GM10248 (cell line): ENCODE results near the gene KLK1.
A peak's percentile ranks its signal among the peaks of the same experiment; 100 is the strongest.
"Not testable (repeated sequence)": the region's sequence is repeated elsewhere in the genome, so short reads cannot be mapped to it uniquely, and the experiment has no call there.

Source experiments
- CTCF ChIA-PET: fragments of 300-600 bp; sonication (Branson Sonifier 250); formaldehyde crosslinking; extraction: SDS; loops from one replicate; lab custom pipeline; 2021; ENCODE audit warnings: antibody characterized with exemption; lab: Yijun Ruan, JAX
- POLR2A ChIA-PET: fragments of 350-650 bp; sonication (Branson Sonifier 250); formaldehyde crosslinking; extraction: SDS; loops from one replicate; lab custom pipeline; 2020; ENCODE audit warnings: antibody characterized with exemption; lab: Yijun Ruan, JAX
- DNase-seq: peaks from one replicate; pipeline ENCODE4 v3.0.0; 2012; ENCODE audit errors: extremely low spot score
- TF ChIP-seq, protein P1 (sequence below): IDR thresholded peaks from 2 replicates; pipeline ENCODE4 v1.5.1; 2012; ENCODE audit warnings: mild to moderate bottlenecking, low read depth; ENCODE audit errors: extremely low read depth, missing control alignments, control extremely low read depth

The KLK1 gene

DNA sequence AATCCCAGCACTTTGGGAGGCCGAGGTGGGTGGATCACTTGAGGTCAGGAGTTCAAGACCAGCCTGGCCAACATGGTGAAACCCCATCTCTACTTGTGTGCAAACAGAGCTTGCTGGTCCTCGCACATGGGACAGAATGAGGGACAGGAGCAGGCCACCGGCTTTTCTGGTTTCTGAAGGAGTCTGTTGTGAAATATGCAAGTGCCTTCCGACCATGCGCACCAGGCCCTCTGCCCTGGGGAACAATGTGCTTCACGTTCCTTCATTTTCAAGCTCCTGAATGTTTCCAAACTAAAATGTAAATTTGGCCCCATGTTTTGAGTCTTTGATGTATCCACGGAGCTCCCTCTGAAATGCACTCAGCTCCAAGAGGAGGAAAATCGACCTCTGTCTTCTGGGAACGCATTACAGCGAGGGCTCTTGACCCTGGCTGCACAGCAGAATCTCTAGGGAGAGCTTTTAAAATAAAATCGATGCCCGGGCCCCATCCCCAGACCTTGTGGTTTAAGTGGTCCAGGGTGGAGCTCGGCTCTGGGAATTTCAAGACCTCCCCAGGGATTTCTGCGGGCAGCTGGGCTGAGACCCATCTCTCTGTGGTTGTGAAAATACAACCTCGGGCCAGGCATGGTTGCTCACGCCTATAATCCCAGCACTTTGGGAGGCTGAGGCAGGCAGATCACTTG is 42.7 kb downstream of the KLK1 start:
- DNase-seq, result no peak
- CTCF ChIA-PET, result interaction anchor here (0.6 to 3.0 kb wide), 7 partner anchors 13 to 424 kb away, joined by 3 to 12 read pairs (median 4); no protein-coding TSS in a partner anchor
- POLR2A ChIA-PET, result interaction anchor here (0.5 kb wide), 1 partner anchor 242 kb away, joined by 4 read pairs; no protein-coding TSS in a partner anchor
- TF ChIP-seq, protein P1, sequence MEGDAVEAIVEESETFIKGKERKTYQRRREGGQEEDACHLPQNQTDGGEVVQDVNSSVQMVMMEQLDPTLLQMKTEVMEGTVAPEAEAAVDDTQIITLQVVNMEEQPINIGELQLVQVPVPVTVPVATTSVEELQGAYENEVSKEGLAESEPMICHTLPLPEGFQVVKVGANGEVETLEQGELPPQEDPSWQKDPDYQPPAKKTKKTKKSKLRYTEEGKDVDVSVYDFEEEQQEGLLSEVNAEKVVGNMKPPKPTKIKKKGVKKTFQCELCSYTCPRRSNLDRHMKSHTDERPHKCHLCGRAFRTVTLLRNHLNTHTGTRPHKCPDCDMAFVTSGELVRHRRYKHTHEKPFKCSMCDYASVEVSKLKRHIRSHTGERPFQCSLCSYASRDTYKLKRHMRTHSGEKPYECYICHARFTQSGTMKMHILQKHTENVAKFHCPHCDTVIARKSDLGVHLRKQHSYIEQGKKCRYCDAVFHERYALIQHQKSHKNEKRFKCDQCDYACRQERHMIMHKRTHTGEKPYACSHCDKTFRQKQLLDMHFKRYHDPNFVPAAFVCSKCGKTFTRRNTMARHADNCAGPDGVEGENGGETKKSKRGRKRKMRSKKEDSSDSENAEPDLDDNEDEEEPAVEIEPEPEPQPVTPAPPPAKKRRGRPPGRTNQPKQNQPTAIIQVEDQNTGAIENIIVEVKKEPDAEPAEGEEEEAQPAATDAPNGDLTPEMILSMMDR, result no peak

DNA sequence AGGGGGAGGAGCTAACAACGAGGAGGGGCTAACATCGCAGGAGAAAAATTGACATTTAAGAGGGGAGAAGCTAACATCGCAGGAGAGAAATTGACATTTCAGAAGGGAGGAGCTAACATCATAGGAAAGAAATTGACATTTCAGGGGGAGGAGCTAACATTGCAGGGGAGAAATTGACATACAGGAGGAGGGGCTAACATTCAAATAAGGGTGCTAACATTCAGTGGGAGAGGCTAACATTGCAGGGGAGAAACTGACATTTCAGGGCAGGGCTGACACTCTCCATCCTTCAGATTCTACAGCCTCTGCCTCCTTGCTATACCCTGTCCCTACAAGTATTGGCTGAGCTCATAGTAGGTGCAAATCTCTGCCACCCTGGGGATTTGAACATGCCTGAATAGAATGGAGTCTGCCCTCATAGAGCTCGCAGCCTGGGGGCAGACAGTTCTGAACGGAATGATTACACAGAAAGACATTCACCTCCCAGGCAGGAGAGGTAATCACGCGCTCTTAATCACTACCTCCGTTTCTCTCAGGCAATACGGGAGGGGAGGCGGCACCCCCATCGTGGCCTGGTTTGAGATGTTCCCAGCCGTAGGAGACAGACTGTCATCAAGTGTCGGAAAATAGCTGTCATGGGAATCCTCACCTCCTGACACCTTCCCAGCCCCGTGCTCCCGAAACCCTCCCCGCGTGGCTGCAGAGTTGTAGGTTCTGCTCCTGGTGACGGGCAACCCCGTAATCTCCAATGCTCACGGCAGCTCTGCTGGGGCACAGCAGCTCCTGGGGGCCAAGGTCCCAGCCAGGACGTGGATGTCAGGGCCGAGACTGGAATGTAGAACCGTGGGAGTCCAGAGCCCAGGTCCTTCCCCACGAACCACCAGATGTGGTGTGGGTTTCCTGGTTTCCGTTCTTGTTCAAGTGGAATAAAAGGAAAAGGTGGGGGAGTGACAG is 43.8 kb downstream of the KLK1 start:
- ChIA-PET POLR2A (no interaction called here), CTCF (interaction anchor here (1.0 to 3.0 kb wide), 9 partner anchors 13 to 422 kb away, joined by 3 to 12 read pairs (median 4); no protein-coding TSS in a partner anchor)
- TF ChIP-seq, protein P1, result no peak
- no peak for DNase-seq

DNA sequence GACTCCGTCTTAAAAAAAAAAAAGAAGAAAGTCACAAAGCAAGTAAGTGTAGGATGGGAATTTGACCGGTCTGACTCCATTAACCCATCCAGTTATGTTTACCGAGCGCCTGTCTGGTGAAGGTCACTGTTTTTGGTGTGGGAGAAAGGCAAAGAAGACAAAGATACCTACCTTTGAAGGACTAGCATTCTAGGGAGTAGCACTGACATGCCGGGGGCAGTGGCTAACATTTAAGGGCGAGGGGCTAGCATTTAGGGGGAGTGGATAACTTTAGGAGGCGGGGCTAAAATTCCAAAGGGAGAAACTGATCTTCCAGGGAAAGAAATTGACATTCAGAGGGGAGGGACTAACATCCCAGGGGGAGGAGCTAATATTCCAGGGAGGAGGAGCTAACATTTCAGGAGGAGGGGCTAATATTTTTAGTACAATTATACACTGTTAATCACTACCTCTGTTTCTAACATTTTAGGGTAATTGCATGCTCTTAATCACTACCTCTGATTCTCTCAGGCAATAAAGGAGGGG is 44.6 kb downstream of the KLK1 start:
- DNase-seq, result no peak
- ChIA-PET POLR2A (no interaction called here), CTCF (interaction anchor here (1.0 to 3.0 kb wide), 8 partner anchors 14 to 422 kb away, joined by 3 to 12 read pairs (median 4); no protein-coding TSS in a partner anchor)
- TF ChIP-seq, protein P1, result no peak

DNA sequence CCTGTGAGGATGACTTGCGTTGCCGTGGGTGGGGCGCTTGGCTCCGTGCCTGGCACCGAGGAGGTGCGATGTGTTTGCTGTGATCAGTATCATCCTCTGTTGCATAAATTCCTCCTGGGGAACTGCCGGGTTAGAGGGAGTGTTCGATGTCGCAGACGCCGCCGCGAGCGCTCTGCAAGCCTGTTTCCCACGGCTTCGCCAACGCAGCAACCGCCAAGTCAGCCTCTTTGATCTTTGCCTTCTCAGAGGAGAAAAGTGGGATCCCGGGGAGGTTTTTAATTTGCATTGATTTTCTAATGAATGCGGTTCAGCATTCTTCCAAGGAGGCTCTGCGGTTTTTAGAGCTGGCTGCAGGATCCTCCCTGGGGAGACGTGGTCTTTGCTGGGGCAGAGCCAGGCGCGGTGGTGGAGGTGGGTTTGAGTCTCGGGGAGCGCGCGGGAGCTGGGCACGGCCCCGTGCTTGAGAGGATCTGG is 45.7 kb downstream of the KLK1 start:
- ChIA-PET POLR2A (no interaction called here), CTCF (interaction anchor here (1.2 kb wide), 1 partner anchor 421 kb away, joined by 3 read pairs; no protein-coding TSS in a partner anchor)
- DNase-seq, result peak; percentile 5
- TF ChIP-seq, protein P1, result no peak

DNA sequence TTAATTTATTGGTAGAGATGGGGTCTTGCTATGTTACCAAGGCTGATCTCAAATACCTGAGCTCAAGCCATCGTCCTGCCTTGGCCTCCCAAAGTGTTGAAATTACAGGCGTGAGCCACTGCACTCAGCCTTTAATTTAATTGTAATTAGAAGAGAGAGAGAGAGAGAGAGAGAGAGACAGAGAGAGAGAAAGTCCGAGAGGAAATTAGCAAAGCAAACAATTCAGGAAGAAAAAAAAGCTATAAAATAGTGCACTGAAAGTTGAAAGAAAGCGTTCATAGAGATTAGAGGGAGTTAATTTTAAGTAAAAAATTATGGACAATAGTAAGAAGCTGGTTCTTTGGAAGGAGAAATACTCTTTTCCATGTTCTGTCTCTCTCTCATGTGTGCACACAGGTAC is 46.3 kb downstream of the KLK1 start:
- CTCF ChIA-PET, result interaction anchor here (0.8 to 1.4 kb wide), 4 partner anchors 18 to 420 kb away, joined by 3 to 6 read pairs (median 3); no protein-coding TSS in a partner anchor
- TF ChIP-seq, protein P1, result no peak
- POLR2A ChIA-PET, result no interaction called here
- no peak for DNase-seq

DNA sequence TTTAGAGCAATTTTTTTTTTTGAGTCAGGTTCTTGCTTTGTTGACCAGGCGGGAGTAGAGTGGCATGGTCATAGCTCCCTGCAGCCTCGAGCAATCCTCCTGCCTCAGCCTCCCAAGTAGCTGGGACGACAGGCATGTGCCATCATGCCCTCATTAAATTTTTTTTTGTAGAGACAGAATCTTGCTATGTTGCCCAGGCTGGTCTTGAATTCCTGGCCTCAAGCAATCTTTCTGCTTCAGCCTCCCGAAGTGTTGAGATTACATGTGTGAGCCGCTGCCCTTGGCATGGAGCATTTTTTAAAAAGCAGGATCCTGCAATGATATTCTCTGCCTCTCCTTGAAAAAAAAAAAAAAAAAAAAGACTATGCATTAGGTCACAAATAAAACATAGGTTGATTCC is 47.5 kb downstream of the KLK1 start:
- TF ChIP-seq, protein P1, result no peak
- CTCF ChIA-PET, result interaction anchor here (1.4 kb wide), 1 partner anchor 239 kb away, joined by 6 read pairs; no protein-coding TSS in a partner anchor
- POLR2A ChIA-PET, result no interaction called here
- no peak for DNase-seq

DNA sequence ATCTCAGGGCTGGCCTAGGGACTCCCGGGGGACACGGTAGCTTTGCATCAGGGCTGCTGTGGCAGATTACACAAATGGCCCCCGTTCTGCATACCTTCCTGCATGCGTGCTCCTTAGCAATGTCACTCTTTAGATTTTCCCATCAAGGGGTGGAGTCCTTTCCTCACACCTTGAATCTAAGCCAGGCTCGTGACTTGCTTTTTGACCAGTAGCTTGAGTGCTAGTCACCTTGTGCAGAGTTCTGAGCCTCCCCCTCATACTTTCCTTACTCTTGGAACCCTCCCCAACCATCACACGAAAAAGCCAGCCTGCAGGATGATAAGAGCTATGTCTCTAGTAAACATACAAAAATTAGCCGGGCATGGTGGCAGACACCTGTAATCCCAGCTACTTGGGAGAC is 50.1 kb downstream of the KLK1 start:
- DNase-seq, POLR2A ChIA-PET: not testable (repeated sequence)
- CTCF ChIA-PET, result interaction anchor here (1.0 to 1.3 kb wide), 2 partner anchors 9 to 103 kb away, joined by 3 to 5 read pairs; no protein-coding TSS in a partner anchor

DNA sequence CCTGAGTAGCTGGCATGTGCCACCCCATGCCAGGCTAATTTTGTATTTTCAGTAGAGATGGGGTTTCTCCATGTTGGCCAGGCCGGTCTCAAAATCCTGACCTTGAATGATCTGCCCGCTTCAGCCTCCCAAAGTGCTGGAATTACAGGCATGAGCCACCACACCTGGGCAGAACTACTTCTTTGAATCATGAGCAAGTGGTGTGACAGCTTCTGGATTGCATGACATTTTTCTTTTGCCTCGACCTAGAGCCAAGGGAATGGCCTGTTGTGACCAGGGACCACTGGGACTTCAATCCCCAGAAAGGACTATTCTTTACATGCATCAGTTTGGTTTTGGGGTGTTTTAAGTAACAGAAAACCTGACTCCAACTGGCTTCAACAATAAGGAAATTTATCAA is 50.7 kb downstream of the KLK1 start:
- CTCF ChIA-PET, result interaction anchor here (1.0 to 1.3 kb wide), 2 partner anchors 10 to 103 kb away, joined by 3 to 5 read pairs; no protein-coding TSS in a partner anchor
- POLR2A ChIA-PET, DNase-seq: not testable (repeated sequence)
